HG02943 (cell line): ENCODE results near the gene ATP10A.
"Not testable (repeated sequence)": the region's sequence is repeated elsewhere in the genome, so short reads cannot be mapped to it uniquely, and the experiment has no call there.

Experiments used
- ATAC-seq: cut with Tn5 transposase; IDR thresholded peaks from one replicate; pipeline ENCODE4 v1.9.1; 2021; ENCODE audit warnings: mild to moderate bottlenecking, low read depth, moderate library complexity; ENCODE audit not compliant: unreplicated experiment

ATP10A gene

DNA sequence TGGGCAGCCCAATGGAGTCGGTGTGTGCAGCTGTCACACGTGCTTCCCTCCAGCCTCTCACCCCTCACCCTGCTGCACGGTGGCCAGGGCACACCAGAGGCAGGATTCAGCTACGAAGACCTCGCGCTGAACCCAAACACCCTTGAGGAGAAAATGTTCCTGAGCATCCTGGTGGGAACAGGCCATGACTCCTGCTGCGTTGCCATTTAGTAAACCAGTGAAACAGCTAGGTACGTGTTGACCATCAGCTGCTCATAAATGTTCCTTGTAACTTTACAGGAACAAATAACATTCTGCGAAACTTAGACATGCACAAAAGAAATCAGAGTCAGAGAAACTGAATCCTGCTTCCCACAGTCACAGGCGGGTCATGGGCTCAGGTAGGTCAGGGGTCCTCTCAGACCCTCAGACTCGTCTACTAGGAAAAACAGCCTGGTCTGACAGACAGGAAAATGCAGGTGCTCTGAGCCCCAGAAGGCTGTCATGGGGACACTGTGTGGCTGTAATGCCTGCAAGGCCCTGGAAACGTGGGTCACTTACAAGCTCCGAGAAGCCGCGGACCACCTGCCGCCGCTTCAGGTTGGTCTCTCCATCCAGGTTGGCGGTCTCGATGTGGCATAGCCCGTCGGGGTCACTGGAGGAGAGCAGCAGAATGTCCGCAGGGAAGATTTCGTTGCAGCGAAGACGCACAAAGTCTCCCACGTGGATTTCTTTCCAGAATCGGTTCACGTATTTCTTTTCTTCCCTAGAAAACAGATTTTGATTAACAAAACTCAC, 82.5 kb downstream of the ATP10A start:
- ATAC-seq: no peak

- ATAC-seq: no peak
Measured at GRCh38 chr15:25778161-25778560, 85.0 kb downstream of the ATP10A start.

DNA sequence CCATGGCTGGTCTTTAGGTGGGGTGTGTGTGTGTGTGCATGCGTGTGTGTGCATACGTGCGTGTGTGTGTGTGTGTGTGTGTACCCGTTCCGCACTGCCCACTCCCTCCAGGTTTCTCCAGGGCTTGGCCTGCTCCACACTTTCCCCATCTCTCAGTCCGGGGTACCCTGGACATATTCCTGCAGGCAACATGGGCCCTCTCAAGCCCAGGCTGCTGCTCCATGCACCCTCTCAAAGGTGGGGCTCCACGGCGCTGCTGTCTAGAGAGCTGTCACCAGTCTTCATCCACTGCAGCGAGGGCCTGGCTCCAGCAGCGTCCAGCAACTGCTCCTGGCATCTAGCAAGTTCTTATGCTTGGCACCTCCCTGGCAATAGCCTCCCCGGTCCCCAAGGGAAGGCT, 86.1 kb downstream of the ATP10A start:
- ATAC-seq: no peak

- ATAC-seq: no peak
Measured at GRCh38 chr15:25776071-25776746, 86.9 kb downstream of the ATP10A start.

GRCh38 chr15:25775317-25775912, 87.7 kb downstream of the ATP10A start:
- ATAC-seq: no peak

- no peak for ATAC-seq
Measured at GRCh38 chr15:25774871-25775270, 88.3 kb downstream of the ATP10A start.

DNA sequence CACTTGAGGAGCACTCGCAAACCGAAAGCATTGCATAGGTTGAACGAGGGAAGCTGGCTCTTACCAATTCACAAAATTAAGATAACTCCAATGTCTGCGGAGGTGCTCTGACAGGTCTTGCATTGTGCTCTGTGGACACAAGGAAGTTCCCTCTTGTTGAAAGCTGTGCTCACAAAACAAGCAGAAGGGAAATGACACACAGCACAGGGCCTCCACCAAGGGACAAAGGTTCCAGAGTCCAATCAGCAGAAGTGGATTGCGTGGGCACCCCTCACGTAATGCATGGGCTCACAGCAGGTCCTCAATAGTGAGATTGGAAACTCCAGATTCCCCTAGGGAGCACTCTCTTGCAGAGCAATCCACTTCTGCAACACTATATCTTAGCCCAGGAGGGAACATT, 89.9 kb downstream of the ATP10A start:
- ATAC-seq: no peak

DNA sequence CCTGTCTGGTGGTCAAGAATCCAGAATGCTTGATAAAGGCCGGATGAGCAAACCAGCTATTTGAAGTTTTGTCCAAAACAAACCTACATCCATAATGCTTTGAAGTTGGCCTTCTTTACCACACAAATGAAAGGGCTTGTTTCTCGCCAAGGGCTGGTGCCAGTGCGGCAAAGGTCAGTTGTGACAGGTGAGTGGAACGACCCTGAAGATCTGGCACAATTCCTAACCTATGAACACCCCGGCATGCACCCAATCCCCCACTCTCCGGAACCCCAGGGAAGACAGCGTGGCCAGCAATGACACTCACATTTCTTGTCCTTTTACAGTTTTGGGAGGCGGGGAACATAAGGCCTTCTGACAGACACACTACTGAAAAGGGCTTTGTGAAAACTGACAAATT, 90.6 kb downstream of the ATP10A start:
- no peak for ATAC-seq

GRCh38 chr15:25771736-25772135, 91.4 kb downstream of the ATP10A start:
- ATAC-seq: not testable (repeated sequence)

- ATAC-seq: no peak
Measured at GRCh38 chr15:25771338-25771706, 91.8 kb downstream of the ATP10A start.

DNA sequence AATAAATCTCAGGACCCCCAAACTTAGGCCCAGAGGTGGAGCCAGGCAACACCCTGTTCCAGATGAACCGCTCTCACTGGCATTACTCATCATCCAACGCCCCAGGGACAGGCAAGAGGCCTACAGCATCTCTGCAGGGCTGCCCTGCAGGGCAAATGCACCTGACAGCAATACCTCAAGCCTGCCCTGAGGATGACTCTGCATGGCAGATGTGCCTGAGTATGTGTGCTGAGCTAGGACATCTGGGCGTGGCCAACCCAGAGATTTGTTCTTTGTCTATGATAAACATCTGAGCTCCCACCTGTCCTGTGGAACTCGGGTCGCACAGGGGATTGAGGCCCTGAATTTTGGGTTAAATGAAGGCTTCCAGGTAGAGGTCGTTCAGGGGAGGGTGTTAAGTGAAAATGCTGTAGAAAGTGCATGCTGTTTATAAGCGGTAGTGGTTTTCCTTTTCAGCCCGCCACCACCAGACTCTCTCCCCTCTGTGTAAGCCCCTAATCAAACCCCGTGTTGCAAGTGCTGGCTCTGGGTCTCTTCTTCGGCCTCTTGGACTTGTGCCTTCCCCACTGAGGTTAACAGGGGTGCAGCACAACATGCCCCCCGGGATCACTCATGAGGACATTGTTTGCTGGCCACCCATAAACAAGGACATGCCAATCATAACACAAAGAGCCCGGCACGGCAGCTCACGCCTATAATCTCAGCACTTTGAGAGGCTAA, 92.3 kb downstream of the ATP10A start:
- no peak for ATAC-seq

DNA sequence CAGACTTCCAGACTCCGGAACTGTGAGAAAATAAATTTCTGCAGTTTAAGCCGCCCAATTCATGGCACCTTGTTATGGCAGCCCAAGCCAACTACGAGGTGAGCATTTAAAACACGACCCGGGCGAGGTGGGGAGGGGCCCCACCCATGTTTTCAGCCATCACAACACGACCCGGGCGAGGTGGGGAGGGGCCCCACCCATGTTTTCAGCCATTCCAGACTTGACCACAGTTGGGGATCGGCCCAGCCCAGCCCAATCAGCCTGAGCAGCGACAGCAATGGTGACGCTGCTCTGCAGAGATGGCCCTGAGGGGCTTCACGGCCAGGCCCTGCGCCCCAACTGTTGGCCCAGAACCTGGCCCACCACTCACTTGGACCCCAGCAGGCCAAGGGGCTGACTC, 93.1 kb downstream of the ATP10A start:
- ATAC-seq: no peak

DNA sequence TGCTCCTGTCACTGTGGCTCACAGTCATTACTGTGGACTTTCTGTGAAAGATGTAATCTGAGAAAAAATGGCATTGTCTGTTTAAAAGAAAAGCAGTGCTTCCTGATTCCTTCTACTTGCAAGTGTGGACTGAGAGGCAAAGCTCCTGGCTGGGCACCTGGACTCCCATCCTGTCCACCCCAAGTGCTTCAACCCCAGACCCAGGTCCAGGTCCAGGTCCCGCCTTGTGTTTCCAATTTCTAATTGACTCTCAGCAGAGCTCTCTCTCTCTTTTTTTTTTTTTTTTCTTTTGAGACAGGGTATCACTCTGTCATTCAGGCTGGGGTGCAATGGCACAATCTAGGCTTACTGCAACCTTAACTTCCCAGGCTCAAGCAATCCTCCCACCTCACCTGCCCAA, 94.9 kb downstream of the ATP10A start:
- no peak for ATAC-seq

GRCh38 chr15:25767356-25768151, 95.6 kb downstream of the ATP10A start:
- ATAC-seq: no peak

DNA sequence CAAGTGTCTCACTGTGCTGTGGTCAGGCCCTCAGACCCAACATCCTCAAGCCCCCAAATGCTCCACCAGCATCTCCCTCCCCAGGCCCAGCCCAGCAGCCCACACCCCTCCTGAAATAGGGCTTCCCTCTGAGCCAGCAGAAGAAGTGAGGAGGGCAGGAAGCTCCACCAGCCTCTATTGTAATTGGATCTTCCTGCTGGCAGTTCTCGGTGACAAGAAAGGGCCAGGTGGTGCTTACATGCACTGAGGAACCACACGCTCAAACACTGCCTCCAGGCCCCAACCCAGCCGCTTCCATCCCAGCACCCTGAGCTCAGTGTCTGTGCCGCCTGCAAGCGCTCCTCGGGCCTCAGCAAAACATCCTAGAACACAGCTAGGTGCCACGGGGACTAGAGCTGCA, 96.7 kb downstream of the ATP10A start:
- no peak for ATAC-seq

DNA sequence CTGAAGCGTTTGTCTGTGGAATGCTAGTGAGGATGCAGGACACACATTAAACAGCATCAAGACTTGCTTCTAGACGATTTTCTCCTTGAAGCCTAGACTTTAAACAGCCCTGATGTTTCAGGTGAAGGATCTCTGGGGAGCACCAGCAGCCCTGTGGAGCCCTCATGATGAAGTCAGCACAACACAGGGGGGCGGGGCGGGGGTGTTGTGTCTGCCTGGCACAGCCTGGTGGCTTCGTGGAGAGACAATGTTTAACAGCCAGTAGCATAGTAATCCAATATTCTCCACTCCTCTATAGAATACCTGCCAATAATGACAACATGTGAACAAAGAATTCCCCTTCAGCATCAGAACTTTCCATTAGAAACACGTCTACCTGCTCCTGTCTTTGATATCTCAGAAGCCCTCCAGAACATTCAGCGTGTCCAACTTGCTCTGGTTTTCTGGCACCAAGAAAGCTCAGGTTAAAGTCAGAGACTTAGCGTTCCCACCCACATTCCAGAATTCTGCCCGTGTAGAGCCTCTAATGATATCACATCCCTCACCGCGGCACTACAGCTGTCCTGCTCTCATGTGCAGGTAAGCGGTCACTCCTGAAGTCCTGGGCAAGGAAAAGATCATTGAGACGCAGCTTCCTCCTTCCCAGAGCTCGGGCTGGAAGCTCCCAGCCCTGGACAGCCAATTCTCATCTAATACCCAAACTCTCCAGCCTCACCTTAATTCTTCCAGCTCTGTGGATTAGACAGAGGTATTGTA, 98.0 kb downstream of the ATP10A start:
- ATAC-seq: no peak

DNA sequence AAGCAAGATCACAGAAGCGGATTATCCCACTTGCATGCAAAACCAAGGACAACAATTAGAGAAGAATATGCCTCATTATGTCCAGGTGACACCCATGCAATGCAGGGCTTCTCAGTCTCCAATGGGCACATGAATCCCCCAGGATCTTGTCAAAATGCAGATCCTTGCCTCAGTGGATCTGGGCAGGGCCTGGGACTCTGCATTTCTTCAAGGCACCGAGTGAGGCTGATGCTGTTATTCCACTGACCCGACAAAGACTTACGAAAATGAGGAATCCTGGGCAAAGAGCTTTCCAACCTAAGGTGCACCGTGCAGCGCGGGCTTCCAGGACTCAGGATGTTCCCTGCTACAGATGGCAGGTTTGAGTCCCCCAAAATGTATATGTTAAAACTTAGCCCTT, 99.2 kb downstream of the ATP10A start:
- ATAC-seq: no peak

DNA sequence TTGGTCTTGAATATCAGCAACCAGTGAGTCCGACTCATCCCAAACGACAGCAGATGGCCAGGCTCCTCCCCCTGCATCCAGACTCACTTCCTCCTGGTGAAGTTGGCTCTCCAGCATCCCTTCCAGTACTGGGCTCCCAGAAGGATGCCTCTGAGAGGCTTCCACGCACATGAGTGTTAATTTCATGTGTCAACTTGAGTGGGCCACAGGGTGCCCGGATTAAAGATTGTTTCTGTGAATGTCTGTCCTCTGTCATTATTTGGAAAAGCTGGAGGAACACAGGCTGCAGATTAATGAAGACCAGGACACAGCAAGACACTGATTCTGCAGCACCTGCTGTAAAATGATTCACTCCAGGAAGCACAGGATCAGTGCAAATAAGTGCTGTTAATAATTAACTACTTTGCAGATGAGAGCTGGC, 99.8 kb downstream of the ATP10A start:
- ATAC-seq: no peak

- ATAC-seq: no peak
Measured at GRCh38 chr15:25761971-25762662, 101.0 kb downstream of the ATP10A start.
